Esophagus (tissue), 2 donors: Measurements from ENCODE around the gene SPRR4. TPM values are rescaled to one million over a fixed set of nuclear protein-coding genes. Genes with fewer than 3 reads are reported as not detected.

ENCODE experiments used
- H3K27ac ChIP-seq, 2 donors: one replicate each; pipeline ENCODE4 v1.5.1; 2013; ENCODE audit warnings: low read depth in 2 of 2, mild to moderate bottlenecking in 2 of 2, inconsistent platforms in 1 of 2, low read length in 1 of 2, moderate library complexity in 1 of 2
- H3K27me3 ChIP-seq, 2 donors: one replicate each; pipeline ENCODE4 v1.6.1; 2013; ENCODE audit warnings: low read length in 2 of 2, control low read depth in 1 of 2, mild to moderate bottlenecking in 1 of 2; ENCODE audit not compliant: insufficient read depth in 2 of 2, control insufficient read depth in 1 of 2
- H3K36me3 ChIP-seq, 2 donors: one replicate each; pipeline ENCODE4 v1.6.1; 2013; ENCODE audit warnings: low read length in 1 of 2; ENCODE audit not compliant: control insufficient read depth in 2 of 2, insufficient read depth in 2 of 2
- H3K4me1 ChIP-seq, 2 donors: one replicate each; pipeline ENCODE4 v1.6.1; 2013; ENCODE audit warnings: low read length in 1 of 2; ENCODE audit not compliant: control insufficient read depth in 2 of 2, insufficient read depth in 2 of 2
- H3K4me3 ChIP-seq, 2 donors: one replicate each; pipeline ENCODE4 v1.5.1; 2013; ENCODE audit warnings: low read length in 2 of 2, mild to moderate bottlenecking in 2 of 2, low read depth in 1 of 2, moderate library complexity in 1 of 2
- H3K9me3 ChIP-seq, 2 donors: one replicate each; pipeline ENCODE4 v1.6.1; 2013; ENCODE audit warnings: mild to moderate bottlenecking in 2 of 2, low read depth in 1 of 2, low read length in 1 of 2, moderate library complexity in 1 of 2; ENCODE audit not compliant: control insufficient read depth in 2 of 2, insufficient read depth in 1 of 2
- WGBS, 2 donors: extraction: QIAGEN DNeasy Blood & Tissue Kit; methylation state at CpG; one replicate each; pipeline ENCODE4 v1.1.7; 2013; 5-methylcytosine and 5-hydroxymethylcytosine counted together
- polyA plus RNA-seq, 2 donors: library from polyadenylated mRNA; stranded (reverse); fragments of 200-250 nt; gene quantifications; one replicate each; pipeline ENCODE4 v1.2.3, GENCODE V29; 2013
- donor health status: healthy with polysubstance abuse.
- donor health status: Bipolar disorder and iron deficiency.

The SPRR4 gene, protein sequence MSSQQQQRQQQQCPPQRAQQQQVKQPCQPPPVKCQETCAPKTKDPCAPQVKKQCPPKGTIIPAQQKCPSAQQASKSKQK
- under 1 TPM in 1 of 2 donors, not detected in 1; 0.48 TPM for polyA plus RNA-seq

- no peak within 1 kb of the TSS for H3K4me3 ChIP-seq
- no peaks in the 10 kb centered on the region for H3K36me3 ChIP-seq
- peak within 1 kb of the TSS; percentile 47 to 82 for H3K27ac ChIP-seq
- no peaks in the 10 kb centered on the region for H3K27me3 ChIP-seq
- H3K4me1 ChIP-seq: peaks cover 2 to 12% of the 10 kb centered on the region in 2 donors
- 91 to 95% methylated on average over 6 of the region's 6 CpGs for WGBS, 2 donors
- H3K9me3 ChIP-seq: peaks cover 0 to 2% of the 10 kb centered on the region in 2 donors
Measured at GRCh38 chr1:152970495-152970894, at the start of gene SPRR4. SPRR4 (plus strand) TSS chr1:152970648; CDS start chr1:152971891, 1,243 bp downstream.

GRCh38 chr1:152924191-152924590 is 46.3 kb upstream of the SPRR4 start:
- Histone ChIP-seq H3K27me3 (no peaks in the 10 kb centered on the region), H3K4me3 (no peak overlapping the region), H3K27ac (no peak overlapping the region), H3K4me1 (no peaks in the 10 kb centered on the region), H3K36me3 (no peaks in the 10 kb centered on the region), H3K9me3 (no peaks in the 10 kb centered on the region)
- 45 to 47% methylated on average over 2 of the region's 2 CpGs for WGBS, 2 donors

- WGBS, 2 donors: 68 to 75% methylated on average over 3 of the region's 3 CpGs
- no peaks in the 10 kb centered on the region for H3K9me3 ChIP-seq
Measured at GRCh38 chr1:152926091-152926490, 44.4 kb upstream of the SPRR4 start.

DNA sequence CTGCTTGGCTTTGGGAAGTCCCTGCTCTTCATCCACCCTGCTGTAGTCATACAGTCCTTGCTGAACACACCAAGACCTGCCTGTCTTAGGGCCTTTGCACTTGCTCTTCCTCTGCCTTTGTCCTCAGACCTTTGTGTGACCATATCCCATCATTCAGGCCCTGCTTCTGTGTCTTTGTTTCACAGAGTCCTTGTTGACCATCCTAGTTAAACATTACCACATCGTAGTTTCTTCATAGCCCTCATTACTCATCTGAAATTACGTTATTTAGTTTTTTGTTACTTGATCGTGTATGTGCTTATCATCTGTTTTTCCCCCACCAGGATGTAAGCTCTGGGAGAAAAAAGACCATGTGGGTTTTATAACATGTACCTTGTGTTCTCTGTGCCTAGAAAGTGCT is 41.8 kb upstream of the SPRR4 start:
- Histone ChIP-seq H3K27ac (no peak overlapping the region), H3K9me3 (no peaks in the 10 kb centered on the region), H3K4me3 (no peak overlapping the region), H3K36me3 (no peaks in the 10 kb centered on the region), H3K27me3 (no peaks in the 10 kb centered on the region), H3K4me1 (no peaks in the 10 kb centered on the region)
- 64 to 76% methylated on average over 3 of the region's 3 CpGs for WGBS, 2 donors

More at GRCh38 chr1:152926091-152926490, 44.4 kb upstream of the SPRR4 start:
- H3K27ac ChIP-seq: no peak overlapping the region
- no peak overlapping the region for H3K4me3 ChIP-seq
- H3K27me3 ChIP-seq: no peaks in the 10 kb centered on the region
- no peaks in the 10 kb centered on the region for H3K36me3 ChIP-seq
- no peaks in the 10 kb centered on the region for H3K4me1 ChIP-seq

GRCh38 chr1:152932170-152932811 is 38.2 kb upstream of the SPRR4 start:
- H3K27ac ChIP-seq: peak overlapping the region; percentile 26 to 82
- WGBS, 2 donors: 69 to 75% methylated on average over 4 of the region's 4 CpGs
- H3K4me1 ChIP-seq: peaks cover 0 to 2% of the 10 kb centered on the region in 2 donors
- H3K36me3 ChIP-seq: no peaks in the 10 kb centered on the region
- no peaks in the 10 kb centered on the region for H3K9me3 ChIP-seq
- H3K4me3 ChIP-seq: no peak overlapping the region
- no peaks in the 10 kb centered on the region for H3K27me3 ChIP-seq

- peak overlapping the region; percentile 39 to 90 for H3K27ac ChIP-seq
- no peaks in the 10 kb centered on the region for H3K27me3 ChIP-seq
- no peaks in the 10 kb centered on the region for H3K9me3 ChIP-seq
- 69% methylated on average over 2 of the region's 2 CpGs for WGBS, 2 donors
- H3K4me1 ChIP-seq: peaks cover 0 to 2% of the 10 kb centered on the region in 2 donors
- H3K36me3 ChIP-seq: no peaks in the 10 kb centered on the region
- H3K4me3 ChIP-seq: peak overlapping the region in 1 of 2 donors; percentile 30
Measured at GRCh38 chr1:152933196-152933595, 37.3 kb upstream of the SPRR4 start.

DNA sequence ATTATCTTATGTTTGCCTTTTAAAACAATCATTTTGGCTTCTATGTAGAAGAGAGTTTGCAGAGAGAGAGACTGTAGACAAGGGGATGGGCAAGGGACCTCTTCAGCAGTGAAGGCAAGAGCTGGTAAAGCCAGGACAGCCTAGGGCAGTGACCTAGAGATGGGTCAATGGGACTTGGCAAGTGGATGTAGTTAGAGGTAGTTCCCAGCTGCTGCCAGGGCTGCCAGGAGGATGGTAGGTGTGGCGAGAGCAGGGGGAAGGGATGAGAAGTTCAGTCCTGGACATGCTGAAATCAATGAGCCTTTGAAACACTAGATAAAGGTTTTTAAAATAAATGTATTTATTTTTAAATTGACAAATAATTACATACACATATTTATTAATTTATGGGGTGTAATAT is 29.8 kb upstream of the SPRR4 start:
- Histone ChIP-seq H3K4me3 (no peak overlapping the region), H3K36me3 (no peaks in the 10 kb centered on the region), H3K27me3 (no peaks in the 10 kb centered on the region), H3K9me3 (no peaks in the 10 kb centered on the region), H3K4me1 (peaks cover 0 to 6% of the 10 kb centered on the region in 2 donors), H3K27ac (peak overlapping the region in 1 of 2 donors; percentile 82)
- 77 to 100% methylated on average over 1 of the region's 1 CpG for WGBS, 2 donors

- 56 to 63% methylated on average over 8 of the region's 8 CpGs for WGBS, 2 donors
- Histone ChIP-seq H3K4me3 (no peak overlapping the region), H3K9me3 (no peaks in the 10 kb centered on the region), H3K27ac (peak overlapping the region; percentile 28 to 82), H3K4me1 (peaks cover 0 to 6% of the 10 kb centered on the region in 2 donors), H3K36me3 (no peaks in the 10 kb centered on the region), H3K27me3 (no peaks in the 10 kb centered on the region)
Measured at GRCh38 chr1:152941037-152941711, 29.3 kb upstream of the SPRR4 start.

DNA sequence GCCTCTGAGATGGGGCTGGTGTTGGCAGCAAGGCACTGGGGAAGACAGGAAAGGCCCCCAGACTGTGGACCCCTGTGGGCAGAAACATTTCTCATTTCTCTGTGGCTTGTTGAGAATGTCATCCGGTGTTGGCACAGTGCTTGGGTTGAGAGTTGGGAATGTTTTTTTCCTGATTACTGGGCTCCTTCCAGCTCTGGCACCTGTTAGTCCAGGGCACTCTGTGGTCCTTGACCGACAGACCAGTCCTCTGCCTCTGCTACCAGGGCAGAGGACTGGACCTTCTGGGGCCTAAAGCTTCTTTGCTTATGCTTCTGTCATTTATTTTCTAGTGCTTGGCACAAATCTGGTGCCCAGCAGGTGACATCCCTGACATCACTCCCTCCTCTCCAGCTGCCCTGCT is 28.3 kb upstream of the SPRR4 start:
- Histone ChIP-seq H3K9me3 (no peaks in the 10 kb centered on the region), H3K36me3 (no peaks in the 10 kb centered on the region), H3K4me3 (no peak overlapping the region), H3K27ac (no peak overlapping the region), H3K4me1 (peaks cover 0 to 6% of the 10 kb centered on the region in 2 donors), H3K27me3 (no peaks in the 10 kb centered on the region)
- 84 to 87% methylated on average over 2 of the region's 2 CpGs for WGBS, 2 donors
